Sigmoid colon (tissue), 4 donors: ENCODE measurements around the gene ATG9B.

ENCODE experiments used
- CTCF ChIP-seq, 4 experiments: fragments of 450-650 bp in 3 of 4; fragments of 200-600 bp in 1 of 4; IDR thresholded peaks; one replicate each; pipeline ENCODE4 v1.5.1; 2016 to 2019; ENCODE audit warnings: antibody characterized with exemption in 4 of 4, mild to moderate bottlenecking in 3 of 4, moderate library complexity in 2 of 4
- POLR2A ChIP-seq, 2 donors: fragments of 450-650 bp; IDR thresholded peaks; one replicate each; pipeline ENCODE4 v1.6.1; 2016; ENCODE audit warnings: antibody characterized with exemption in 2 of 2, mild to moderate bottlenecking in 2 of 2, moderate library complexity in 2 of 2
- POLR2AphosphoS5 ChIP-seq, 4 donors: sonication (generic); formaldehyde crosslinking; IDR thresholded peaks; one replicate each; pipeline ENCODE4 v1.6.1; 2017; ENCODE audit warnings: antibody characterized with exemption in 4 of 4

- TF ChIP-seq POLR2AphosphoS5 (IDR thresholded peaks at IDR 0.05) (no peak), CTCF (IDR thresholded peaks at IDR 0.05) (peak in 1 of 4 experiments; percentile 5), POLR2A (IDR thresholded peaks at IDR 0.05) (no peak)
Measured at GRCh38 chr7:151057506-151057988, 33.3 kb upstream of the ATG9B start, which contains the start of gene CDK5.
